ENCODE data around the gene NUMBL. TPM values are rescaled to one million over a fixed set of nuclear protein-coding genes. Genes with fewer than 3 reads are reported as not detected.

The NUMBL gene
- total RNA-seq, 1 experiment from 2014 or later = 14.5 TPM

GRCh38 chr19:40737102-40737644 lies 46.7 kb upstream of the NUMBL start:
- DNase-seq = no peak
- H3K27ac ChIP-seq (ENCODE audit: low read length) = no peak overlapping the region
- no peak overlapping the region for H2AFZ ChIP-seq (ENCODE audit: low read length)
- H3K4me1 ChIP-seq (ENCODE audit: insufficient read depth, low read length) = no peaks in the 10 kb centered on the region
- no peaks in the 10 kb centered on the region for H3K9me2 ChIP-seq (replicated peaks; ENCODE audit: low read length)
- no peak overlapping the region for H3K4me3 ChIP-seq (ENCODE audit: low read length)
- ATAC-seq = no peak
- no peaks in the 10 kb centered on the region for H3F3A ChIP-seq (ENCODE audit: low read length, unreplicated experiment)
- H3K79me2 ChIP-seq (ENCODE audit: low read length) = no peaks in the 10 kb centered on the region
- H3K4me2 ChIP-seq (ENCODE audit: low read length) = no peak overlapping the region
- ChIA-PET CTCF (no interaction called here), POLR2A (ENCODE audit: unreplicated experiment) (no interaction called here)
- TF ChIP-seq EZH2phosphoT487 (IDR thresholded peaks at IDR 0.05; ENCODE audit: borderline replicate concordance, low read length) (no peak), EZH2 (IDR thresholded peaks at IDR 0.05; ENCODE audit: low read length, unreplicated experiment) (no peak), CTCF (conservative IDR thresholded peaks at IDR 0.05; ENCODE audit: low read depth, low read length) (no peak)
- intact Hi-C loops (cut with micrococcal nuclease) = no loop called here
- no peaks in the 10 kb centered on the region for H3K27me3 ChIP-seq (ENCODE audit: low read length)
- no peaks in the 10 kb centered on the region for H3K9me3 ChIP-seq (ENCODE audit: low read length)
- peaks cover 14% of the 10 kb centered on the region for H3K36me3 ChIP-seq (ENCODE audit: low read depth, low read length)
- BruUV-seq (replicated peaks) = no TSS peak
- no peaks in the 10 kb centered on the region for H4K20me1 ChIP-seq (ENCODE audit: low read length)
- H3K9ac ChIP-seq (ENCODE audit: low read length) = no peak overlapping the region

DNA sequence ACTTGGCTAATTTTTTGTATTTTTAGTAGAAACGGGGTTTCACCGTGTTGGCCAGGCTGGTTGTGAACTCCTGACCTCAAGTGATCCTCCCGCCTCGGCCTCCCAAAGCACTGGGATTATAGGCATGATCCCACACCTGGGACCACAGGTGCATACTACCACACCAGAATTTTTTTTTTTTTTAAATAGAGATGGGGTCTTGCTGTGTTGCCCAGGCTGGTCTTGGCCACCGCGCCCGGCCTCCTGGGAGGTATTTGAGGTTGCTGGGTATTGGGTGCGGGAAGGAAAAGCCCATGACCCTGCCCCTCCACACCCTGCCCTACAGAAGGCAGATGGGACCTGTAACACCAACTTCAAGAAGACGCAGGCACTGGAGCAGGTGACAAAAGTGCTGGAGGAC lies 46.2 kb upstream of the NUMBL start:
- H3K9me2 ChIP-seq (replicated peaks; ENCODE audit: low read length) = no peaks in the 10 kb centered on the region
- no peak overlapping the region for H2AFZ ChIP-seq (ENCODE audit: low read length)
- CTCF ChIA-PET = no interaction called here
- no peak overlapping the region for H3K9ac ChIP-seq (ENCODE audit: low read length)
- ATAC-seq (no peak), DNase-seq (no peak)
- no peak overlapping the region for H3K4me3 ChIP-seq (ENCODE audit: low read length)
- H3K36me3 ChIP-seq (ENCODE audit: low read depth, low read length) = peaks cover 14% of the 10 kb centered on the region
- H3K27ac ChIP-seq (ENCODE audit: low read length) = no peak overlapping the region
- no peaks in the 10 kb centered on the region for H3K4me1 ChIP-seq (ENCODE audit: insufficient read depth, low read length)
- H3K9me3 ChIP-seq (ENCODE audit: low read length) = no peaks in the 10 kb centered on the region
- no peaks in the 10 kb centered on the region for H3K27me3 ChIP-seq (ENCODE audit: low read length)
- no peak for TF ChIP-seq EZH2 (IDR thresholded peaks at IDR 0.05; ENCODE audit: low read length, unreplicated experiment)
- TF ChIP-seq CTCF (conservative IDR thresholded peaks at IDR 0.05; ENCODE audit: low read depth, low read length) = no peak
- TF ChIP-seq EZH2phosphoT487 (IDR thresholded peaks at IDR 0.05; ENCODE audit: borderline replicate concordance, low read length) = no peak
- no peaks in the 10 kb centered on the region for H3K79me2 ChIP-seq (ENCODE audit: low read length)
- BruUV-seq (replicated peaks) = no TSS peak
- no peaks in the 10 kb centered on the region for H4K20me1 ChIP-seq (ENCODE audit: low read length)
- H3K4me2 ChIP-seq (ENCODE audit: low read length) = no peak overlapping the region
- no peaks in the 10 kb centered on the region for H3F3A ChIP-seq (ENCODE audit: low read length, unreplicated experiment)
- intact Hi-C loops (cut with micrococcal nuclease) = no loop called here
- POLR2A ChIA-PET (ENCODE audit: unreplicated experiment) = no interaction called here

DNA sequence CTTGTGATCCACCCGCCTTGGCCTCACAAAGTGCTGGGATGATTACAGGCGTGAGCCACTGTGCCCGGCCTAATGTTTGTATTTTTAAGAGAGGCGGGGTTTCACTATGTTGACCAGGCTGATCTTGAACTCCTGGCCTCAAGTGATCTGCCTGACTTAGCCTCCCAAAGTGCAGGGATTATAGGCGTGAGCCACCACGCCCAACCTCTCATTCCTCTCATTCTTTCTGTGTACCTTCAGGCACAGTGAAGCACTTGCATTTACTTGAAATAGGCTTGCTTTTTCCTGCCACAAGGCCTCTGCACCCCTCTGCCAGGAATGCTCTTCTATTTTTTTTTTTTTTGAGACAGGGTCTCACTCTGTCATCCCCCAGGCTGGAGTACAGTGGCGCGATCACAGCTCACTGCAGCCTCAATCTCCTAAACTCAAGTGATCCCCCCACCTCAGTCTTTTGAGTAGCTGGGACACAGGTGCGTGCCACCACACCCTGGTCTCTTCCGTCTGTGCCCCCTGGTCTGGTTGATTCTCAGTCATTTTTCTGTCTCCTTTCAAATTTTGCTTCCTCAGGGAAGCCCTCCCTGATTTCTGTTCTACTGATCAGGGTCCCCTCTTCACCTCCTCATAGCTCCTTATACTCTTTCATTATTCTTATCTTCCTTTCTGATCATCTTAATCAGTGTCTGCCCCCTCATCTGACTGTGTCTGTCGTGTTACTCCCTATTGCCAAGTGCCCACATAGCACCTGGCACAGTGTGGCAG lies 44.7 kb upstream of the NUMBL start:
- Histone ChIP-seq H3K27ac (ENCODE audit: low read length) (no peak overlapping the region), H3K4me1 (ENCODE audit: insufficient read depth, low read length) (no peaks in the 10 kb centered on the region), H3K27me3 (ENCODE audit: low read length) (no peaks in the 10 kb centered on the region), H4K20me1 (ENCODE audit: low read length) (no peaks in the 10 kb centered on the region), H3K79me2 (ENCODE audit: low read length) (no peaks in the 10 kb centered on the region), H3K9me3 (ENCODE audit: low read length) (no peaks in the 10 kb centered on the region), H3K36me3 (ENCODE audit: low read depth, low read length) (peaks cover 19% of the 10 kb centered on the region), H2AFZ (ENCODE audit: low read length) (no peak overlapping the region), H3F3A (ENCODE audit: low read length, unreplicated experiment) (no peaks in the 10 kb centered on the region), H3K9me2 (replicated peaks; ENCODE audit: low read length) (no peaks in the 10 kb centered on the region), H3K4me3 (ENCODE audit: low read length) (no peak overlapping the region), H3K4me2 (ENCODE audit: low read length) (no peak overlapping the region), H3K9ac (ENCODE audit: low read length) (no peak overlapping the region)
- POLR2A ChIA-PET (ENCODE audit: unreplicated experiment) = no interaction called here
- TF ChIP-seq CTCF (conservative IDR thresholded peaks at IDR 0.05; ENCODE audit: low read depth, low read length) (no peak), EZH2phosphoT487 (IDR thresholded peaks at IDR 0.05; ENCODE audit: borderline replicate concordance, low read length) (no peak), EZH2 (IDR thresholded peaks at IDR 0.05; ENCODE audit: low read length, unreplicated experiment) (no peak)
- no TSS peak for BruUV-seq (replicated peaks)
- CTCF ChIA-PET = no interaction called here
- ATAC-seq (no peak), DNase-seq (no peak)
- intact Hi-C loops (cut with micrococcal nuclease) = no loop called here

Data from PC-3 (cell line).